PC-3 (cell line): ENCODE measurements around the gene AADACL2.

ENCODE experiments used
- CTCF ChIP-seq: fragments of 300-600 bp; sonication (generic); conservative IDR thresholded peaks from 2 replicates; pipeline ENCODE4 v1.5.1; 2017; ENCODE audit warnings: antibody characterized with exemption, low read depth, mild to moderate bottlenecking, low read length
- EZH2 ChIP-seq: fragments of 300-600 bp; sonication (generic); IDR thresholded peaks from one replicate; pipeline ENCODE4 v1.6.1; 2017; ENCODE audit warnings: antibody characterized with exemption, mild to moderate bottlenecking, low read length; ENCODE audit not compliant: unreplicated experiment
- EZH2phosphoT487 ChIP-seq: fragments of 300-600 bp; sonication (generic); IDR thresholded peaks from 2 replicates; pipeline ENCODE4 v1.6.1; 2018; ENCODE audit warnings: mild to moderate bottlenecking, antibody characterized with exemption, low read length, borderline replicate concordance

GRCh38 chr3:151777880-151778279 is 44.2 kb downstream of the AADACL2 start:
- no peak for TF ChIP-seq CTCF
- TF ChIP-seq EZH2, result no peak
- TF ChIP-seq EZH2phosphoT487, result no peak
